Ammon's horn (tissue), 1 donor: ENCODE results near the gene WTIP.

Source experiments
- DNase-seq: peaks from one replicate; pipeline ENCODE4 v3.0.0-alpha.2; 2016; ENCODE audit warnings: low spot score

WTIP gene

DNA sequence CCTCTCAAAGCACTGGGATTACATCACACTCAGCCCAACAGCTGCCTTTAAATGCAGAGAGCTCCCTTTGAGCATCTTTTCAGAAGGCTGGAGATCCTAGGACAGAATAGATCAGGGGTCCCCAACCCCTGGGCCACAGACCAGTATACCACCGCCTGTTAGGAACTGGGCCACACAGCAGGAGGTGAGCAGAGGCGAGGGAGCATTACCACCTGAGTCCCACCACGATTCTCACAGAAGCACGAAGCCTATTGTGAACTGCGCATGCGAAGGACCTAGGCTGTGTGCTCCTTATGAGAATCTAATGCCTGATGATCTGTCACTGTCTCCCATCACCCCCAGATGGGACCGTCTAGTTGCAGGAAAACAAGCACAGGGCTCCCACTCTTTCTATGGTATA, 2.2 kb upstream of the WTIP start:
- no peak for DNase-seq

GRCh38 chr19:34480491-34480890, 1.1 kb upstream of the WTIP start:
- no peak for DNase-seq

GRCh38 chr19:34481861-34482379, 362 bp downstream of the WTIP start:
- DNase-seq = no peak

DNA sequence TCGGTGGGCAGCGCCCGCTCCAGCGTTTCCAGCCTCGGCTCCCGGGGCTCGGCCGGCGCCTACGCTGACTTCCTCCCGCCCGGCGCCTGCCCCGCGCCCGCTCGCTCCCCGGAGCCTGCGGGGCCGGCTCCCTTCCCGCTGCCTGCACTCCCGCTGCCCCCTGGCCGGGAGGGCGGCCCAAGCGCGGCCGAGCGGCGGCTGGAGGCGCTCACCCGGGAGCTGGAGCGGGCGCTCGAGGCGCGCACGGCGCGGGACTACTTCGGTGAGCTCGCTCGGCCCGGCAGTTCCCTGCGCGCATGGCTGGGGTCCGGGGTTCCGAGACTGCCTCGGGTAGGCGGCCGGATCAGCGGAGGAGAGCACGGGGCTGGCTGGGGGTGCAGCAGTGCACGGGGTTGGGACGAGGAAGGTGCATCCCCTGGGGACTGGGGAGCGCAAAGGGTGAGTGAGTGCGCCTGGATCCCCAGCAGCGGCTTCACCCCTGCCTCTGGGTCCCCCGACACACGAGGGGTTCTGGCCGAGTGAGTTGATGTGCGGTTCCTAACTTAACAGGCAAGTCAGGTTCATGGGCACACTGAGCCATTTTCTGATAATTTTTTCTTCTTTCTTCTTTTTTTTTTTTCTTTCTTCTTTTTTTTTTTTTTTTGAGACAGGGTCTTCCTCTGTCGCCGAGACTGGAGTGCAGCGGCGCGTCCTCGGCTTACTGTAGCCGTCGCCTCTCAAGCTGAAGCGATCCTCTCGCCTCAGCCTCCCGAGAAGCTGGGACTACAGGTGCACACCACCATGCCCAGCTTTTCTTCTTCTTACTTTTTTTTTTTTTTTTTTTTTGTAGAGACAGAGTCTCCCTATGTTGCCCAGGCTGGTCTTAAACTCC, 1.1 kb downstream of the WTIP start:
- DNase-seq = no peak

- DNase-seq = no peak
Observed at GRCh38 chr19:34484328-34484727, 2.8 kb downstream of the WTIP start.

DNA sequence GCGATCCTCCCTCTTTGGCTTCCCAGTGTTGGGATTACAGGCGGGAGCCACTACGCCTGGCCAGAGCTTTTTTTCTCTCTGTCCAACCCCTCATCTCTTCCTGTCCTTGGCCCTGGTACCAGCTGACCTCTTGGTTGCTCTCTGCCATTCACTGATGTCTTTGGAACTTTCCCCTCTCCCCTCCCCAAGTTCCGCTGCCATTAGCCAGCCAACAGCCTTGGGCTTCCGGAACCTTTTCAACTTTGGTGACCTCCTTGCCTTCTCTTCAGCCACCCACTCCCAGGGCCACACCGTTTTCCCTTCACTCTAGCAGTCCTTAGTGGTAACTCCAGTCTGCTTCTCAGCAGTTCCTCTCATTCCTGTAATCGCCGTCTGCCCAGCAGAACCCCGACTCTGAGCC, 4.3 kb downstream of the WTIP start:
- no peak for DNase-seq

DNA sequence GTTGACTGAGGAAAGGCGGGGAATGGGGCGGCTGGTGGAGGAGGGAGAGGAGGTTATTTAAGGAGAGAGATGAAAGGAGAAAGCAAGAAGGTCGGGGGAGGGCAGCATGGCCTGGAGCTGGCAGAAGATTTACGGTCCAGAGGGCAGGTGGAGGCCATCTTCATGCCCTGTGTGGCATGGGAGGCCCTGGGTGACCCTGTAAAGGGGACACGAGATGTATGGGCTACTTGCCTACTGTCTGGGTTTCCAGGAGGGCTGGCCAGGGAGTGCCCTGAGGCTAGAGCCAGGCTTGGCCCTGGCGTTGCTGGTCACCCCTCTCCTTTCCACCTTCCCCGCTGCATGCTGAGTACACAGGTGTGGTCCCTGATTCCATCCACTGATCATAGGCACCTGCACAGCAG, 6.1 kb downstream of the WTIP start:
- no peak for DNase-seq

- DNase-seq = no peak
Observed at GRCh38 chr19:34489175-34489574, 7.6 kb downstream of the WTIP start.

DNA sequence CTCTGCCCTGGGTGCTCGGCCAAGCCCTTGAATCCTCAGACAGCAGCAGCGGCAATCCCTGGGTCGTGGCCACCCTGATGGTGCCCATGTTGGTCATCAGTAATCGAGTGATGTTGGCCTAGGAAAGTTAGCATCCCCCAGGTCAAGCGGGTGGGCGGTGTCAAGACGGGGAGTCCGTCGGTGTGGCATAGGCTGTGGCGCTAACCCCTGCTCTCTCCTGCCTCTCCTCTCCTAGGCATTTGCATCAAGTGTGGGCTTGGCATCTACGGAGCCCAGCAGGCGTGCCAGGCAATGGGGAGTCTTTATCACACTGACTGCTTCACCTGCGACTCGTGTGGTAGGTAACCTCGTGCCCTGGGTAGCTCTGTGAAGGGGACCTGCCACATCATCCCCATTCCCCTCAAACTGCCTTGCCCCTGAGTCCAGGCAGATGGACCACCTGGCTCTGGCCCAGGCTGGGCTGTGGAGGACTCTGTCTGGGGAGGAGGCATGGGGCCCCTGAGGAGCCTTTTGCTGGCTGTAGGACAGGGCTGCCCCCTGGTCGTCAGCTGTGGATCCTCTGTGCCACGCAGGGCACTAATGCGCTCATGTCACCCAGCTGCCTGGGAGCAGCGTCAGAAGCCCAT, 8.7 kb downstream of the WTIP start:
- no peak for DNase-seq

GRCh38 chr19:34493038-34493648, 11.6 kb downstream of the WTIP start:
- DNase-seq = no peak

GRCh38 chr19:34493649-34494044, 12.1 kb downstream of the WTIP start:
- no peak for DNase-seq

GRCh38 chr19:34494601-34495000, 13.0 kb downstream of the WTIP start:
- no peak for DNase-seq

GRCh38 chr19:34495416-34495815, 13.9 kb downstream of the WTIP start:
- DNase-seq = no peak

- DNase-seq = no peak
Observed at GRCh38 chr19:34497112-34497805, 15.7 kb downstream of the WTIP start.

DNA sequence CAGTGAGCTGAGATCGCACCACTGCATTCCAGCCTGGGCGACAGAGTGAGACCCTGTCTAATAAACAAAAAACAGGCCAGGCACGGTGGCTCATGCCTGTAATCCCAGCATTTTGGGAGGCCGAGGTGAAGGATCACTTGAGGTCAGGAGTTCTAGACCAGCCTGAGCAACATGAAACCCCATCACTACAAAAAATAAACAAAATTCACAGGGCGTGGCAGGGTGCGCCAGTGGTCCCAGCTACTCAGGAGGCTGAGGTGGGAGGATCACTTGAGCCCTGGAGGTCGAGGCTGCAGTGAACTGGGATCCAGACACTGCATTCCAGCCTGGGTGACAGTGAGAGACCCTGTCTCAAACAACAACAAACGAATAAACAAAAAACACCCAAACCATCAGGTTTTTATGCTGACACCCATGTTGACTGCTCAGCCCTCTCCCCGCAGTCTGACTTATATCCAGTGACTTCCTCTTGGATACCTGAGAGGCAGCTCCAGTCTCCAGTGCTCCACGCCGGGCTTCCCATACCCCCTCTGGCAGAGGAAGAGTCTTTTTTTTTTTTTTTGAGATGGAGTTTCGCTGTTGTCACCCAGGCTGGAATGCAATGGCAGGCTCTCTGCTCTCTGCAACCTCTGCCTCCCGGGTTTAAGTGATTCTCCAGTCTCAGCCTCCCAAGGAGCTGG, 17.7 kb downstream of the WTIP start:
- no peak for DNase-seq

- no peak for DNase-seq
Observed at GRCh38 chr19:34500656-34501120, 19.1 kb downstream of the WTIP start.

DNA sequence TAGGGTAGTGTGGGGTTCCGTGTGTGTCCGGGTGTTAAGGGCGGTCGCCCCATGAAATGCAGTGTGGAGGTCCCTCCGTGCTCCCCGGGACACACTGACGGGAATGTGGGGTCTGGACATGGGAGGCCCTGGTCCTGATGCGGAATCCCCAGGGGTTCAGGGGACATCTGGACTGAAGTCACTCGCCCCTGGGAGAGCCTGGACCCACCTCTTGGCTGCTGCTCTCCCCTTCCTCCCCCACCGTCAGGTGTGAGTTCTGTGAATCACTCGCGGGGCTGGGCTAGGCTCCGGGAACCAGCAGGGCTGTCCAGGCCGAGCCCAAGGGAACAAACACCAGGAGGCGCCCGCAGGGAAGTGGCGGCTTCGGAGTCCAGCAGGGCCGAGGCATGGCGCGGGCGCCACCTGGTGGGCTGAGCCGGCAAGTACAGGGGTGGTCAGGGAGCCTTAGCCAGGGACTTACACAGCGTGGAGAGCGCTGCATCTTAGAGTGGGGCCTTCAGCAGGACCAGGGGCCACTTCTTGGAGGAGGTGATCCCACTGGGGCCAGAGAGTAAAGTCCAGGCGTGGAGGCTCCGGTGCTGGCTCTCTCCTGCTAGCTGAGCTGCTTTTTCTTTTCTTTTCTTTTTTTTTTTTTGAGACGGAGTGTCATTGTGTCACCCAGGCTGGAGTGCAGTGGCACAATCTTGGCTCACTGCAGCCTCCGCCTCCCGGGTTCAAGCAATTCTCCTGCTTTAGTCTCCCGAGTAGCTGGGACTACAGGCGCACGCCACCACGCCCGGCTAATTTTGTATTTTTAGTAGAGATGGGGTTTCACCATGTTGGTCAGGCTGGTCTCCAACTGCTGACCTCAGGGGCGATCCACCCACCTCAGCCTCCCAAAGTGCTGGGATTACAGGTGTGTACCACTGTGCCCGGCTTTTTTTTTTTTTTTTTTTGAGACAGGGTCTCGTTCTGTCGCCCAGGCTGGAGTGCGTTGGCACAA, 20.1 kb downstream of the WTIP start:
- peak; percentile 90 for DNase-seq

DNA sequence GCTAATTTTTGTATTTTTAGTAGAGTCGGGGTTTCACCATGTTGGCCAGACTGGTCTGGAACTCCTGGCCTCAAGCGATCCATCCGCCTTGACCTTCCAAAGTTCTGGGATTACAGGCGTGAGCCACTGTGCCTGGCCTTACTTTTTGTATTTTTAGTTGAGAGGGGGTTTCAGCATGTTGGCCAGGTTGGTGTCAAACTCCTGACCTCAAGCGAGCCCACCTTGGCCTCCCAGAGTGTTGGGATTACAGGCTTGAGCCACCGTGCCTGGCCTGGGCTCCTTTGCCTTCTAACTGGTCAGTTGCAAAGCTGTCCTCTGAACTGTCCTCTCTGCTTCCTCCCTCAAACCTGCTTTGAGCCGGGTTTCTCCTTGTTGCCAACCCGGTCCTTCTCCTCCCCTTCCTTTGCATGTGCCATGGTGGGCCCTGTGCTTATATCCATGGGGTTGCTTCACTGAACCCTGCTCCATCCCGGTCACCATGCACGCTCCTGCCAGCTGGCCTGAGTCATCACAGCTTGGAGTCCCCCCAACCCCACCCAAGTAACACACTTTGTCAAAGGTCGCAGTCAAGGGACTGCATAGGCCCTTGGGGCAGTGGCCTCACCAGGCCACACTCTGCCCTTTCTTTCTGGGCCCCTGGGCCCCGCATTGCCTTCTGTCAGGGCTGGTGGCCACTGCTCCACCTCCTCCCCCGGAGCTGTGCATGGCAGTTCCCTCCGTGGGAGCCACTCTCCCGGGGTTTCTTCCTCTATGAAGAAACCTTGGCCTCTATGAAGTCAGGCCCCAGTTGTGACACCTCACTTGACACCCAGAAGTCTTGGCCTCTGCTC, 21.2 kb downstream of the WTIP start:
- DNase-seq = no peak

DNA sequence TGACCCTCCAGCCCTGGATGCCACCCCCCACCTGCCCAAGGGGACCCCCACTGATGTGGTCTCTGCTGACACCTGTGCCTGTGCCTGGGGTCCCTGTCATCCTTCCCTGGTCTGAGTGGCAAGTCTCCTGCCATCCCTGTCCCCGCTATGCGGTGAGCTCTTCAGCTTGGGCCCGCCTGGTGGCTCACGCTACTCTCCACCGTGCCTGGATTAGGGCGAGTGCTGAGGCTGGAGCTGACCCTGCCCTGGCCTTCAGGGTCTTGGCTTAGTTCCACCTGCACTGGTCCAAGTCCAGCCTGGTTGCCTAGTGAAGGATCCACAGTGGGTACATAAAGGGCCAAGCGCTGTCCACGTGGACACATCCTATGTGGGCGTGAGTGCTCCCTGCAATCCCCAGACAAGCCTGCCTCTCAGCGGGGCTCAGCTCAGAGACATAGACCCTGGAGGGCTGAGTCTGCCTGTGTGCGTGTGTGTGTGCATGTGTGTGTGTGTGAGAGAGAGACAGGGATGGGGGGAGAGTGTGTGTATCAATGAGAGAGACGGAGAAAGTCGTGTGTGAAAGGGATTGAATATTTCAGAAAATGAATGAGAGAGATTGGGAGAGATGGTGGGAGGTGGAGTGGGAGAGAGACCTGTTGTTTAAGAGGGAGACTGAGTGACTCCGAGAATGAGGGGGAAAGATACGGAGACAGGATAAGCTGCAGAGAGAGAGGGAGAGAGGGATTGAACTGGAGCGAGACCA, 22.1 kb downstream of the WTIP start:
- DNase-seq = no peak
